Hepatocyte (in vitro differentiated cells): ENCODE data around the gene HSDL1. TPM values are rescaled to one million over a fixed set of nuclear protein-coding genes. Genes with fewer than 3 reads are reported as not detected.

Experiments
- DNase-seq: peaks from one replicate; pipeline ENCODE4 v3.0.0-alpha.2; 2016; ENCODE audit warnings: low spot score
- H2AFZ ChIP-seq: fragments of 200-600 bp; sonication (generic); 2 replicates; pipeline ENCODE4 v1.6.0; 2016; ENCODE audit warnings: antibody characterized with exemption, mild to moderate bottlenecking
- H3K27ac ChIP-seq: fragments of 200-600 bp; sonication (generic); 2 replicates; pipeline ENCODE4 v1.5.1; 2016; ENCODE audit warnings: mild to moderate bottlenecking
- H3K27me3 ChIP-seq: fragments of 200-600 bp; sonication (generic); 2 replicates; pipeline ENCODE4 v1.6.1; 2016
- H3K36me3 ChIP-seq: fragments of 200-600 bp; sonication (generic); replicated peaks from 2 replicates; pipeline ENCODE4 v1.5.1; 2016; ENCODE audit warnings: low read depth; ENCODE audit not compliant: insufficient read depth
- H3K4me1 ChIP-seq: fragments of 200-600 bp; sonication (generic); 2 replicates; pipeline ENCODE4 v1.5.1; 2016; ENCODE audit warnings: mild to moderate bottlenecking, moderate library complexity; ENCODE audit not compliant: insufficient read depth
- H3K4me2 ChIP-seq: fragments of 200-600 bp; sonication (generic); 2 replicates; pipeline ENCODE4 v1.6.0; 2016
- H3K4me3 ChIP-seq: fragments of 200-600 bp; sonication (generic); 2 replicates; pipeline ENCODE4 v1.5.1; 2016; ENCODE audit warnings: mild to moderate bottlenecking
- H3K79me2 ChIP-seq: fragments of 200-600 bp; sonication (generic); 2 replicates; pipeline ENCODE4 v1.6.0; 2017; ENCODE audit warnings: mild to moderate bottlenecking
- H3K9me2 ChIP-seq: fragments of 200-600 bp; sonication (generic); replicated peaks from 2 replicates; pipeline ENCODE4 v1.6.0; 2017; ENCODE audit warnings: mild to moderate bottlenecking; ENCODE audit not compliant: insufficient read depth
- H3K9me3 ChIP-seq: fragments of 200-600 bp; sonication (generic); 2 replicates; pipeline ENCODE4 v1.5.1; 2016; ENCODE audit warnings: low read depth, mild to moderate bottlenecking
- H4K20me1 ChIP-seq: fragments of 200-600 bp; sonication (generic); 2 replicates; pipeline ENCODE4 v1.6.0; 2016; ENCODE audit warnings: mild to moderate bottlenecking; ENCODE audit not compliant: insufficient read depth, poor library complexity, severe bottlenecking
- CTCF ChIP-seq: fragments of 200-600 bp; sonication (generic); IDR thresholded peaks from 2 replicates; pipeline ENCODE4 v1.5.1; 2016; ENCODE audit warnings: antibody characterized with exemption, mild to moderate bottlenecking; ENCODE audit not compliant: poor library complexity
- EZH2 ChIP-seq: fragments of 200-600 bp; sonication (generic); IDR thresholded peaks from 2 replicates; pipeline ENCODE4 v1.6.1; 2016; ENCODE audit warnings: antibody characterized with exemption, mild to moderate bottlenecking, borderline replicate concordance
- EZH2phosphoT487 ChIP-seq: fragments of 200-600 bp; sonication (generic); IDR thresholded peaks from one replicate; pipeline ENCODE4 v1.6.1; 2018; ENCODE audit warnings: antibody characterized with exemption, mild to moderate bottlenecking, low read depth, moderate library complexity; ENCODE audit not compliant: unreplicated experiment, severe bottlenecking
- whole genome bisulfite sequencing: methylation state at CpG from one replicate; pipeline ENCODE4 v1.1.6; 2016; ENCODE audit warnings: low lambda C conversion rate; ENCODE audit errors: missing lambda C conversion rate; 5-methylcytosine and 5-hydroxymethylcytosine counted together
- polyA plus RNA-seq: library from polyadenylated mRNA; unstranded; fragments of >200 nt; fragmentation: Nextera tagmentation; extraction: Ambion mirVana; gene quantifications from 2 replicates; pipeline ENCODE4 v1.2.1, GENCODE V29; 2016
- total RNA-seq: library from RNA; depleted of rRNA; stranded (reverse); fragments of >200 nt; gene quantifications from 2 replicates; pipeline ENCODE4 v1.2.3, GENCODE V29; 2014

Gene HSDL1
- total and polyA plus RNA-seq, 2 experiments from 2014 or later: 14.3 to 24.9 TPM

GRCh38 chr16:84105301-84105815 lies 39.6 kb downstream of the HSDL1 start:
- Histone ChIP-seq H3K9me2 (no peaks in the 10 kb centered on the region), H3K4me3 (no peak overlapping the region), H3K4me1 (no peaks in the 10 kb centered on the region), H2AFZ (no peak overlapping the region), H3K9me3 (no peaks in the 10 kb centered on the region), H3K4me2 (no peak overlapping the region), H3K36me3 (no peaks in the 10 kb centered on the region), H4K20me1 (peaks cover 68% of the 10 kb centered on the region), H3K27me3 (no peaks in the 10 kb centered on the region), H3K27ac (no peak overlapping the region), H3K79me2 (peaks cover 97% of the 10 kb centered on the region)
- WGBS: 89% methylated on average over 12 of the region's 12 CpGs
- DNase-seq: no peak
- no peak for TF ChIP-seq EZH2phosphoT487
- TF ChIP-seq EZH2: no peak
- TF ChIP-seq CTCF: no peak

GRCh38 chr16:84104231-84104630 lies 40.7 kb downstream of the HSDL1 start:
- H3K9me2 ChIP-seq: no peaks in the 10 kb centered on the region
- no peaks in the 10 kb centered on the region for H3K4me1 ChIP-seq
- no peaks in the 10 kb centered on the region for H3K27me3 ChIP-seq
- TF ChIP-seq EZH2phosphoT487 (no peak), CTCF (no peak), EZH2 (no peak)
- no peak overlapping the region for H3K4me2 ChIP-seq
- peaks cover 89% of the 10 kb centered on the region for H3K79me2 ChIP-seq
- no peaks in the 10 kb centered on the region for H3K9me3 ChIP-seq
- H3K36me3 ChIP-seq: no peaks in the 10 kb centered on the region
- H2AFZ ChIP-seq: no peak overlapping the region
- whole genome bisulfite sequencing: 84% methylated on average over 3 of the region's 3 CpGs
- no peak overlapping the region for H3K27ac ChIP-seq
- no peak for DNase-seq
- H3K4me3 ChIP-seq: no peak overlapping the region
- H4K20me1 ChIP-seq: peaks cover 58% of the 10 kb centered on the region

GRCh38 chr16:84103678-84104077 lies 41.3 kb downstream of the HSDL1 start:
- Histone ChIP-seq H3K36me3 (no peaks in the 10 kb centered on the region), H4K20me1 (peaks cover 56% of the 10 kb centered on the region), H3K27me3 (no peaks in the 10 kb centered on the region), H2AFZ (no peak overlapping the region), H3K27ac (no peak overlapping the region), H3K79me2 (peaks cover 89% of the 10 kb centered on the region), H3K9me2 (no peaks in the 10 kb centered on the region), H3K9me3 (no peaks in the 10 kb centered on the region), H3K4me1 (no peaks in the 10 kb centered on the region), H3K4me2 (no peak overlapping the region), H3K4me3 (no peak overlapping the region)
- no peak for DNase-seq
- 83% methylated on average over 5 of the region's 5 CpGs for WGBS
- TF ChIP-seq EZH2: no peak
- no peak for TF ChIP-seq CTCF
- no peak for TF ChIP-seq EZH2phosphoT487
